GM12878 (cell line): ENCODE data around the gene MTAP.

Experiments
- JUND ChIP-seq: IDR thresholded peaks from 2 replicates; pipeline ENCODE4 v1.6.1; 2012; ENCODE audit warnings: low read depth, mild to moderate bottlenecking, low read length, improper control_type of control experiment, moderate library complexity
- PKNOX1 ChIP-seq: fragments of 450-650 bp; IDR thresholded peaks from 2 replicates; pipeline ENCODE4 v1.6.1; 2016; ENCODE audit warnings: mild to moderate bottlenecking
- PRDM15 ChIP-seq: fragments of 450-650 bp; formaldehyde crosslinking; IDR thresholded peaks from 2 replicates; pipeline ENCODE4 v1.4.0; 2020; ENCODE audit warnings: mild to moderate bottlenecking, moderate library complexity

- no peak for TF ChIP-seq PRDM15 (CRISPR knock-in tag)
- no peak for TF ChIP-seq PKNOX1
- no peak for TF ChIP-seq JUND
Measured at GRCh38 chr9:21813575-21814473, 11.4 kb downstream of the MTAP start.
